IMR-90 (cell line): ENCODE data around the gene ARFGEF3.

Source experiments
- MAFK ChIP-seq: IDR thresholded peaks from 2 replicates; pipeline ENCODE4 v1.6.1; 2012; ENCODE audit warnings: low read depth, low read length, improper control_type of control experiment
- RAD21 ChIP-seq: IDR thresholded peaks from 2 replicates; pipeline ENCODE4 v1.6.1; 2012; ENCODE audit warnings: low read length, improper control_type of control experiment
- RCOR1 ChIP-seq: IDR thresholded peaks from 2 replicates; pipeline ENCODE4 v1.6.1; 2012; ENCODE audit warnings: mild to moderate bottlenecking, low read length, improper control_type of control experiment; ENCODE audit not compliant: insufficient replicate concordance
- TF ChIP-seq, protein P1 (sequence below): conservative IDR thresholded peaks from 2 replicates; pipeline ENCODE4 v1.5.1; 2012; ENCODE audit warnings: mild to moderate bottlenecking, low read depth, low read length, improper control_type of control experiment

- TF ChIP-seq RAD21 (no peak), MAFK (no peak), RCOR1 (no peak)
- TF ChIP-seq, protein P1, sequence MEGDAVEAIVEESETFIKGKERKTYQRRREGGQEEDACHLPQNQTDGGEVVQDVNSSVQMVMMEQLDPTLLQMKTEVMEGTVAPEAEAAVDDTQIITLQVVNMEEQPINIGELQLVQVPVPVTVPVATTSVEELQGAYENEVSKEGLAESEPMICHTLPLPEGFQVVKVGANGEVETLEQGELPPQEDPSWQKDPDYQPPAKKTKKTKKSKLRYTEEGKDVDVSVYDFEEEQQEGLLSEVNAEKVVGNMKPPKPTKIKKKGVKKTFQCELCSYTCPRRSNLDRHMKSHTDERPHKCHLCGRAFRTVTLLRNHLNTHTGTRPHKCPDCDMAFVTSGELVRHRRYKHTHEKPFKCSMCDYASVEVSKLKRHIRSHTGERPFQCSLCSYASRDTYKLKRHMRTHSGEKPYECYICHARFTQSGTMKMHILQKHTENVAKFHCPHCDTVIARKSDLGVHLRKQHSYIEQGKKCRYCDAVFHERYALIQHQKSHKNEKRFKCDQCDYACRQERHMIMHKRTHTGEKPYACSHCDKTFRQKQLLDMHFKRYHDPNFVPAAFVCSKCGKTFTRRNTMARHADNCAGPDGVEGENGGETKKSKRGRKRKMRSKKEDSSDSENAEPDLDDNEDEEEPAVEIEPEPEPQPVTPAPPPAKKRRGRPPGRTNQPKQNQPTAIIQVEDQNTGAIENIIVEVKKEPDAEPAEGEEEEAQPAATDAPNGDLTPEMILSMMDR = no peak
Measured at GRCh38 chr6:138245751-138246150, 84.0 kb downstream of the ARFGEF3 start.
